NOMO-1 treated with DMSO at 0.1 percent for 48 hours (cell line): Measurements from ENCODE around the gene ALS2.
"Not testable (repeated sequence)": the region's sequence is repeated elsewhere in the genome, so short reads cannot be mapped to it uniquely, and the experiment has no call there.

Experiments
- DNase-seq: peaks from one replicate; lab custom pipeline; 2025; ENCODE audit not compliant: unreplicated experiment; lab: John Stamatoyannopoulos, UW

ALS2 gene

DNA sequence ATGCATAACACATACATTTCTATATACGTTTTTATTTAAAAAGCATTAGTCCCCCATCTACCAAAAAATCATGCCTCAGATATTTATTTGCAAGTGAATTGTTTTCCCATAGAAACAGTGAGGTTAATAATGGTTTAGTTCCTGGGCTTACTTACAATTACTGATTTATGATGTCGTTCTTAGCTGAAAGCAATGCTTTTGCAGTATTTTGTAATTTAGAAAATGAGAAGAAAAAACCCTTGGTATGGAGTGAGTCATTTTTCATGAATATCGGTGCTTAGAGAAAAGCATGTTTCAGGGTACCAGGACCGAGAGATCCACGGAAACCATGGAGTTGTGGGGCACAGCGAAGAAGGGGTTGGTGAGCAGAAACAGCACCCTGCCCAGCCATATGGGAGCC, 13.6 kb upstream of the ALS2 start:
- DNase-seq, result no peak

- DNase-seq, result no peak
These were observed 12.9 kb upstream of the ALS2 start for GRCh38 chr2:201793631-201794030.

- no peak for DNase-seq
These were observed 10.3 kb upstream of the ALS2 start for GRCh38 chr2:201790989-201791388.

GRCh38 chr2:201790291-201790690, 9.6 kb upstream of the ALS2 start:
- DNase-seq, result no peak

GRCh38 chr2:201789395-201789794, 8.7 kb upstream of the ALS2 start:
- no peak for DNase-seq

DNA sequence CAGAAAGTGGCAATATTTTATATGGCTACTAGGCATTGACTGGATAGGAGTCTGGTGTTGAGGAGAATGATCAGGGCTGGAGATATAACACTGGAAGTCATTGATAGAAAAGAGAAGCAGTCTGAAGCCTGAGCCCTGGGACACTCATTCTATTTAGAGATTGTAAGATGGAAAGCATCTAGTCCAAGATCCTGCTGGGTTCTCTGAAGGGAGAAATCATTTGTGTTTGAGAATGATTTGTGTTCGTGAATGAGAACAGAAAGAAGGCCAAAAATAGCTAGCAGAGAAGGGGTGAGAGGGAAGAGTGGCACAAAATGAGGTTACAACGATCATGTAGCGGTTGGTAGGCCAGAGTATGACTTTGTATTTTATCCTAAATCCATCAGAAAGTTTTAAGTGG, 7.6 kb upstream of the ALS2 start:
- DNase-seq, result no peak

DNA sequence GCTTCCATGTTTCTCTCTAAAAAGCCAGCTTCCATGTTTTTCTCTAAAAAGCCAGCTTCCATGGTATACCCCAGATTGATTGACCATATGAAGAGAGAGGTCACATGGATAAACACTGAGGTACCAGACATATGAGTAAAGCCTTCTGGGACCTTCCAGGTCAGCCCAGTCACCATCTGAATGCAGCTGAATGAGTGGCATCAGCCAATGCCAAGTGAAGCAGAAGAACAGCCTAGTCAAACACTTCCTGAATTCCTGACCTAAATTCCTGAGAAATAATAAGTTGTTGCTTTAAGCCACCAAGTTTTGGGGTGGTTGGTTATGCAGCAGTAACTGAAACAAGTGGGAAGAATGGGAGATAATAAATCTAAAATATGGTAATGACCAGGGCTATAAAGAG, 5.7 kb upstream of the ALS2 start:
- DNase-seq, result no peak

- DNase-seq, result no peak
These were observed 4.4 kb upstream of the ALS2 start for GRCh38 chr2:201785135-201785534.

GRCh38 chr2:201784563-201784962, 3.8 kb upstream of the ALS2 start:
- no peak for DNase-seq

DNA sequence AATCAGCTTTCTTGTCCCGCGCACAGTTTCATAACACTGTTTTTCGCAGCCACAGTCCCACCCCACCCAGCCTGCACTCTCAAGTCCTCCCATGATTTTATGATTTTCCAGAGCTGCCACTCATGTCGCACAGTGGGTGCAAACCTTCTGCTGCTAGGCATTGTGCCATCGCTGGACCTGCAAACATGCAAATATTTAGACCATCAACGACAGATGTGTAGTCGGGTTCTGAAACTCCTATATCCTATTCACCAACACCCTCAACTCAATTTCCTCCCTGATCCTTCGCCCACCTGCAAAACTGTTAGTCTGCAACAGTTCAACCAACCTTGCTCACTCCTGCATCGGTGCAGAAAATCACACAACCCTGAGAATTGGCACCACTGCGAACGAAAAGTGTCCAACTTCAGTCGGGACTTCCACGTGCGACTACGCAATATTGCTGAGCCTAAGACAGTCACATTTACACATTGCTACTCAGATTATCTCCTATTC, 871 bp upstream of the ALS2 start:
- DNase-seq, result no peak

DNA sequence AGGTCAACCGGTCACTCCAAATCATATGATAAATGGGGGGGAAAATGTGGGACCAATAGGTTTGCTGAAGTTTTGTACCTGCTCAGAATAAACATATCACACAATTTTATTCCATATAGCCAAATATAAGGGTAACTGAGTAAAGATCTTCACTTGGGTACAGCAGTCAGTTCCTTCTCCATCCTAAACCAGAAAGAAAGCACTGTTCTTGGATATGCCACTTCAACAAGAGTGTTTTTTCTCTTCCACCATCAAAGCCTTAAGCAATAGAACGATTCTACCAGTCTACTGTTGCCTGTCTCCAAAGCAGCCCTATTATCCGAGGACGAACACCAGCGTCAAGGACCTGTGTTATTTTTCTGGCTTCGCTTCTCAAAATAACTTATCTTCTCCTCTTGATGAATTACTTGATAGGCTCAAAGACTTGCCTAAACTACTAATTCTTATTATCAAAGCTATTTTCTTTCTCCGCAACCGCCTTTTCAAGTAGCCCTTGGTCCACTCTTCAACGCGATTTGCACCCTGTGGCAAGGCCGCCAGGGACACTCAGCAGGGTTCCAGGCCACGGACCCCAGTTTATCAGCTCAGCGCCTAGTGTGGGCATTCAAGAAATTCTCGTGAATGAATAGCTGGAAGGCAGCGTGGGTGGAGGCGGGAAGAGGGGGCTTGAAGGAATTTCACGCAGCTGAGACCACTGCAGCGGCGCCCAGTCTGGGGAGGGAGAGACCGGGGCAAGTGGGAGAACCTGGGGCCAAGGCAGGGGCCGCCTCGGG, 646 bp downstream of the ALS2 start:
- no peak for DNase-seq

- no peak for DNase-seq
These were observed 2.9 kb downstream of the ALS2 start for GRCh38 chr2:201777869-201778268.

GRCh38 chr2:201777043-201777442, 3.7 kb downstream of the ALS2 start:
- DNase-seq, result no peak

GRCh38 chr2:201775326-201775725, 5.4 kb downstream of the ALS2 start:
- no peak for DNase-seq

GRCh38 chr2:201774546-201774945, 6.2 kb downstream of the ALS2 start:
- DNase-seq, result no peak

DNA sequence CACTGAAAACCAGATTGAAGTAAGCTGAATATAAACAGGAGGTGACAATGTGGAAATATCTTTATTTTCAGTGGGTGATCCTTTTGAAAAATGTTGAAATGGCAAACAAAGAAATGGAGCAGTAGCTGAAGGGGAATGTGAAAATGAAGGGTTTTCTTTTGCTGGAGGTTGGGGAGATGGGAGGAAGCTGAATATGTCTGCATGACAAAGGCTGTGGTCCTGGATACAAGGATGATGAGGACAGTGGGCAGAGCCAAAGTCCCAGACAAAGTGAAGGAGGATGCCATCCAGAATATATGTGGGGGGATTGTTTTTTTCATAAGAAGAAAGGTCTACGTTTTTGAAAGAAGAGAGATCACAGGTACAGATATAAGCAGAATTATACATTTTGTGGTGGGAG, 6.7 kb downstream of the ALS2 start:
- no peak for DNase-seq

GRCh38 chr2:201769666-201770373, 10.9 kb downstream of the ALS2 start:
- DNase-seq, result no peak

DNA sequence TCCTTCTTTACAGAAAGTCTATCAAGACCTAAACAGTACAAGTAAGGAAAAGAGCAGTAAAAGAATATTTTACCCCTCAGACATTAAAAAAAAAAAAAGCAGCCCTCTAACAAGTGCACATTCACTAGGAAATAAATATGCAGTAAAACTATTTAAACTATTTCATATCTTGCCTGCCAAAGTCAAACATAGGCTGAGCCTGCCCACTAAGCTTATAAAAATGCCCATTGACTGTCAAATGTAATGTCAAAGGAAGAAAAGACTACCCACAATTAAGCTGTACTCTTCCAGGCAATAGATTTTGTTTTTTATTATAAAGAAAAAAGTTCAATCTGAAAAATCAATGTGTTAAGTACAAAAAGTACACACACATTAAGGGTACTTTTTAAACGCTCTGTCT, 11.8 kb downstream of the ALS2 start:
- DNase-seq, result no peak

- no peak for DNase-seq
These were observed 14.9 kb downstream of the ALS2 start for GRCh38 chr2:201765799-201766198.

- not testable (repeated sequence) for DNase-seq
These were observed 16.3 kb downstream of the ALS2 start for GRCh38 chr2:201764469-201764868.

DNA sequence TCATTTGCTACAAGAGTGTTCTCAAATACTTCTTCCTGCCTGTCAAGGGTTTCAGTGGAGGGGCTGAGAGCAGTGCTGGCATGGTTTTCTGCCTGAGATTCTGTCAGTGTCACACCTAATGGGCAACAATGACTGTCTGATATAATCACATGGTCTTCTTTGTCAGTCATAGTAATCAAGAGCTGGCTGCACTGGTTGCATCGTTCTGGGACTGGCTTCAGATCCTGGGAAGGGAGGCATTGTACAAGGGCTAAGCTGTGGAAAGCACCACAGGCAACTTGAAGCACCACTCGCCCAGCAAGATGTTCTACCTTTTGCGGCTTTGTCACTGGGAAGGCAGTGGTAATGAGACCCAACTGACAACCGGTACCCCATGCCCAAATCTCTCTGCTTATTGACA, 19.6 kb downstream of the ALS2 start:
- no peak for DNase-seq

- DNase-seq, result no peak
These were observed 21.2 kb downstream of the ALS2 start for GRCh38 chr2:201759567-201759966.

DNA sequence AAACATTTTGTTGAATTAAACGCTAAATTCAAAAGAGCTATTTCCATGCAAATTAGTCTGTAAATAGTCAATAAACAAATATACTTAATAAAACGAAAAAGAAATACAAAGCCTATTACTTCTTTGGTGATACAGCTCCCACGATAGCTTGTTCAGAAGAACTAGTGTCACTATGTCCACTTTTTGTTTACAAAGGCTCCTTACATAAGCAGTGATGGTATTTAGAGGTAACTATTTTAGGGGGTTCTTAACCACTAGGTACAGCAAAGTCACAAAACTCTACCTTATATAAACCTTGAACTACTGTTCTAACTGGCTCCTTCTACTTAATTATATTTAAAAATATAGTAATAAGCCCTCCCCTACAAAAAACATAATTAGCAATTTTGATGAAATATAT, 21.9 kb downstream of the ALS2 start:
- DNase-seq, result no peak
